Activated B cell treated with CpG ODN at 0.5 μM for 24 hours (primary cell): ENCODE results near the gene CHEK2. TPM values are rescaled to one million over a fixed set of nuclear protein-coding genes. Genes with fewer than 3 reads are reported as not detected.
A peak's percentile ranks its signal among the peaks of the same experiment; 100 is the strongest.

Source experiments
- ATAC-seq: fragments of 200-7000 bp; cut with Tn5 transposase; one replicate; pipeline ENCODE4 v1.10.0; 2021; ENCODE audit warnings: low read depth, mild to moderate bottlenecking, moderate library complexity
- CTCF ChIA-PET: fragments of 350-600 bp; sonication (Branson Sonifier 250); formaldehyde crosslinking; loops from one replicate; lab custom pipeline; 2021; ENCODE audit warnings: antibody characterized with exemption; lab: Charles Lee
- POLR2A ChIA-PET: fragments of 350-600 bp; sonication (Branson Sonifier 250); formaldehyde crosslinking; loops from one replicate; lab custom pipeline; 2021; ENCODE audit warnings: antibody characterized with exemption; lab: Charles Lee
- DNase-seq: peaks from one replicate; pipeline ENCODE4 v3.0.0; 2022
- H3K27ac Mint-ChIP-seq: one replicate; pipeline ENCODE4 v1.8.0; 2020; ENCODE audit warnings: mixed read lengths
- H3K27me3 Mint-ChIP-seq: one replicate; pipeline ENCODE4 v1.8.0; 2021; ENCODE audit warnings: mixed read lengths
- H3K36me3 Mint-ChIP-seq: one replicate; pipeline ENCODE4 v1.8.0; 2021; ENCODE audit warnings: low read depth, mixed read lengths
- H3K4me1 Mint-ChIP-seq: one replicate; pipeline ENCODE4 v1.8.0; 2021; ENCODE audit warnings: mixed read lengths
- H3K4me3 Mint-ChIP-seq: one replicate; pipeline ENCODE4 v1.8.0; 2020; ENCODE audit warnings: mild to moderate bottlenecking, mixed read lengths
- H3K9me3 Mint-ChIP-seq: one replicate; pipeline ENCODE4 v1.8.0; 2020; ENCODE audit warnings: mixed read lengths
- intact Hi-C: fragments of 100-400 bp; cut with micrococcal nuclease; formaldehyde crosslinking; loops from one replicate; pipeline ENCODE4 v1.15.1; 2024
- total RNA-seq: library from RNA; stranded (reverse); gene quantifications from 2 replicates; pipeline ENCODE4 v1.2.3, GENCODE V29; 2022
- TF ChIP-seq, protein P1 (sequence below): fragments of 200-600 bp; IDR thresholded peaks from one replicate; pipeline ENCODE4 v1.8.0; 2022; ENCODE audit warnings: antibody characterized with exemption, mild to moderate bottlenecking

CHEK2 gene
- total RNA-seq, 1 donor from 2014 or later: 13.5 TPM

DNA sequence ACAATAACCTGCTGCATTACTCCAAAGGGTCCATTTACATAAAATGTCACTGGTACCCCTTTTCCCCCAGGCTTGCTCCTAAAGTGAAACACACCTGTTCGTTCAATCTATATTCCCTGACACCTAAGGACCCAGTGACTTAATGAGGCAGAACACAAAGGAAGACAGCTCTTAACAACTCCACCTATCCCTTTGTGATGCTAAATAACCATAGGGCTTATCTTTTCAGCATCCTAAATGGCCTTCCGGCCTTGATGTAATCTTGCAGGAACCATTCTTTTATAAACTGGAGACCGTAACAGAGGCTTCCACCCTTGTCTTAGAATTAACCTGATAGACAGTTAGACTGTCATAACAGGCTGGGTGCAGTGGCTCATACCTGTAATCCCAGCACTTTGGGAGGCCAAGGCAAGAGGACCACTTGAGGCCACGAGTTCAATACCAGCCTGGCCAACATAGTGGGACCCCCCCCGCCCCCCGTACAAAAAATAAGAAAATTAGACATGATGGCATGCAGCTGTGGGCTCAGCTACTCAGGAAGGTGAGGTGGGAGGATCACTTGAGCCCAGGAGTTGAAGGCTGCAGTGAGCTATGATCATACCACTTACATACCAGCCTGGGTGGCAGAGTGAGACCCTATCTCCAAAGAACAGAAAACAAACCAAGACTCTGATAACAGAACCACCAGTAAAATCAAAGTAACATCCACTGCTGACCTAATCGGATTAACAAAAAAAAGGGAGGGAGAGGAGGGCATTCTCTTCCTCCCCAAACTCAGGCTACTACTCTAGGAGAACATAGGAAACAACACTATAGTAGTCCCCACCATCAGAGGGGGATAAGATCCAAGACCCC is 5.1 kb downstream of the CHEK2 start:
- Mint-ChIP-seq H3K27me3 (no peaks in the 10 kb centered on the region), H3K9me3 (no peaks in the 10 kb centered on the region), H3K4me3 (no peak overlapping the region), H3K27ac (no peak overlapping the region), H3K36me3 (peaks cover 28% of the 10 kb centered on the region), H3K4me1 (peaks cover 13% of the 10 kb centered on the region)
- POLR2A ChIA-PET: no interaction called here
- CTCF ChIA-PET: no interaction called here
- ATAC-seq: no peak
- TF ChIP-seq, protein P1, sequence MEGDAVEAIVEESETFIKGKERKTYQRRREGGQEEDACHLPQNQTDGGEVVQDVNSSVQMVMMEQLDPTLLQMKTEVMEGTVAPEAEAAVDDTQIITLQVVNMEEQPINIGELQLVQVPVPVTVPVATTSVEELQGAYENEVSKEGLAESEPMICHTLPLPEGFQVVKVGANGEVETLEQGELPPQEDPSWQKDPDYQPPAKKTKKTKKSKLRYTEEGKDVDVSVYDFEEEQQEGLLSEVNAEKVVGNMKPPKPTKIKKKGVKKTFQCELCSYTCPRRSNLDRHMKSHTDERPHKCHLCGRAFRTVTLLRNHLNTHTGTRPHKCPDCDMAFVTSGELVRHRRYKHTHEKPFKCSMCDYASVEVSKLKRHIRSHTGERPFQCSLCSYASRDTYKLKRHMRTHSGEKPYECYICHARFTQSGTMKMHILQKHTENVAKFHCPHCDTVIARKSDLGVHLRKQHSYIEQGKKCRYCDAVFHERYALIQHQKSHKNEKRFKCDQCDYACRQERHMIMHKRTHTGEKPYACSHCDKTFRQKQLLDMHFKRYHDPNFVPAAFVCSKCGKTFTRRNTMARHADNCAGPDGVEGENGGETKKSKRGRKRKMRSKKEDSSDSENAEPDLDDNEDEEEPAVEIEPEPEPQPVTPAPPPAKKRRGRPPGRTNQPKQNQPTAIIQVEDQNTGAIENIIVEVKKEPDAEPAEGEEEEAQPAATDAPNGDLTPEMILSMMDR: no peak
- DNase-seq: no peak
- intact Hi-C loops: no loop called here

DNA sequence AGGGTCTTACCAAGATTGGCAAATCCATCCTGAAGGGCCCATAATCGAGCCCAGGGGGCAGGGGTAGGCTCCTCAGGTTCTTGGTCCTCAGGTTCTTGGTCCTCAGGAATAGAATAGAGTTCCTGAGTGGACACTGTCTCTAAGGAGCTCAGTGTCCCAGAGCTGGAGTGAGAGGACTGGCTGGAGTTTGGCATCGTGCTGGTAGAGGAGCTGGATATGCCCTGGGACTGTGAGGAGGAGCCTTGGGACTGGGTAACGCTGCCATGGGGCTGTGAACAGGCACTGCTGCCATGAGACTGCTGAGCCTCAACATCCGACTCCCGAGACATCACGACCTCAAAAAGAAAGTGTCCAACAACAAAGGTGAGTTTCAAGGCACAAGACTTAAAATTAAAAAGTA is 7.2 kb downstream of the CHEK2 start:
- ATAC-seq: no peak
- Mint-ChIP-seq H3K4me3 (no peak overlapping the region), H3K36me3 (peaks cover 29% of the 10 kb centered on the region), H3K27me3 (no peaks in the 10 kb centered on the region), H3K27ac (no peak overlapping the region), H3K4me1 (peaks cover 7% of the 10 kb centered on the region), H3K9me3 (no peaks in the 10 kb centered on the region)
- CTCF ChIA-PET: no interaction called here
- TF ChIP-seq, protein P1: no peak
- DNase-seq: no peak
- POLR2A ChIA-PET: no interaction called here
- intact Hi-C loops: no loop called here

DNA sequence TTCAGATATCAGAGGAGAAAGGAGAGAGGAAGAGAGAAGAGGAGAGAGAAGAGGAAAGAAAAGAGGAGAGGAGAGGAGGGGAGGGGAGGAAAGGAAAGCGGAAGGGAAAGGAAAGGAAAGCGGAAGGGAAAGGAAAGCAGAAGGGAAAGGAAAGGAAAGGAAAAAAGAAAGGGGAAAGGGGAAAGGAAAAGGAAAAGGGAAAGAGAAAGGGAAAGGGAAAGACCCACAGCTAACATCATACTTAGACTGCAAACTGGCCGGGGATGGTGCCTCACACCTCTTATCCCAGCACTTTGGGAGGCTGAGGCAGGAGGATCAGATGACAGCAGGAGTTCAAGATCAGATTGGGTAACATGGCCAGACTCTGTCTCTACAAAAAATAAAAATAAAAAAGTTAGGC is 11.4 kb downstream of the CHEK2 start:
- H3K4me1 Mint-ChIP-seq: peaks cover 13% of the 10 kb centered on the region
- intact Hi-C loops: no loop called here

DNA sequence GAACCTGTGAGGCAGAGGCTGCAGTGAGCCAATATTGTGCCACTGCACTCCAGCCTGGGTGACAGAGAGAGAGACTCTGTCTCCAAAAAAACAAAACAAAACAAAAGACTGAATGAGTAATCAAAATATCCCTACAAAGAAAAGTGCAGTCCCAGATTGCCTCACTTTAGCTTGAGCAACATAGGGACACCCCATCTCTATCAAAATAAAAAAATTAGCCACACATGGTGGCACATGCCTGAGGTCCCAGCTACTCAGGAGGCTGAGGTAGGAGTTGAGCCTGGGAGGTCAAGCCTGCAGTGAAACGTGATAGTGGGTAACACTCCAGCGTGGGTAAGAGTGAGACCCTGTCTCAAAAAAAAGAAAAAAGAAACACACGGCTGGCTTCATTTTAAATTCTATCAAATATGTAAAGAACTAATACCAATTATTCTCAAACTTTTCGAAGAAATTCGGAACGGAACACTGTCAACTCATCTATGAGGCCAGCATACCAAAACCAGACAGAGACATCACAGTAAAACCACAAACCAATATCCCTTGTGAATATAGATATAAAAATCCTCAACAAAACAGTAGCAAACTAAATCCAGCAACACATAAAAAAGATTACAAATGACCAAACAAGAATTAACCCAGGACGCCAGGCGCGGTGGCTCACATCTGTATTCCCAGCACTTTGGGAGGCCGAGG is 12.9 kb downstream of the CHEK2 start:
- H3K4me1 Mint-ChIP-seq: peaks cover 13% of the 10 kb centered on the region
- H3K4me3 Mint-ChIP-seq: no peak overlapping the region
- CTCF ChIA-PET: no interaction called here
- DNase-seq (no peak), ATAC-seq (no peak)
- no peaks in the 10 kb centered on the region for H3K27me3 Mint-ChIP-seq
- no peak overlapping the region for H3K27ac Mint-ChIP-seq
- POLR2A ChIA-PET: no interaction called here
- H3K36me3 Mint-ChIP-seq: peaks cover 39% of the 10 kb centered on the region
- TF ChIP-seq, protein P1: no peak
- no peaks in the 10 kb centered on the region for H3K9me3 Mint-ChIP-seq
- intact Hi-C loops: no loop called here

More for the DNA sequence above, 11.4 kb downstream of the CHEK2 start:
- no peak for DNase-seq
- H3K36me3 Mint-ChIP-seq: peaks cover 36% of the 10 kb centered on the region
- TF ChIP-seq, protein P1: no peak
- CTCF ChIA-PET: interaction anchor here (0.6 kb wide), 1 partner anchor 50 kb away, joined by 4 read pairs; the partner anchor contains the start of gene TTC28
- no peaks in the 10 kb centered on the region for H3K27me3 Mint-ChIP-seq
- H3K4me3 Mint-ChIP-seq: peak overlapping the region; percentile 35
- POLR2A ChIA-PET: interaction anchor here (0.6 kb wide), 1 partner anchor 95 kb away, joined by 3 read pairs; no protein-coding TSS in a partner anchor
- H3K9me3 Mint-ChIP-seq: no peaks in the 10 kb centered on the region
- ATAC-seq: no peak
- peak overlapping the region; percentile 77 for H3K27ac Mint-ChIP-seq

DNA sequence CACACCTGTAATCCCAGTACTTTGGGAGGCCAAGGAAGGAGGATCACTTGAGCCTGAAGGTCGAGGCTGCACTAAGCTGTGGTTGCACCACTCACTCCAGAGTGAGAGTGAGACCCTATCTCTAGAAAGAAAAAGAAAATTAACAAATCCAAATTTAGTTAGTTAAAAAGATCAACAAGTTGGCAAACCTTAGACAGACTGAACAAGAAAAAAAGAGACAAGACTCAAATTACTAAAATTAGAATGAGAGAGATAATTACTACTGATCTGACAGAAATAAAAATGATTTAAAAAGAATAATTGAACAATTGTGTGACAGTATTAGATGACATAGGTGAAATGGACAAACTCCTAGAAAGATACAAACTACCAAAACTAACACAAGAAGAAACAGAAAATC is 13.6 kb downstream of the CHEK2 start:
- TF ChIP-seq, protein P1: no peak
- intact Hi-C loops: no loop called here
- Mint-ChIP-seq H3K27me3 (no peaks in the 10 kb centered on the region), H3K27ac (no peak overlapping the region), H3K4me3 (no peak overlapping the region), H3K4me1 (peaks cover 13% of the 10 kb centered on the region), H3K36me3 (peaks cover 37% of the 10 kb centered on the region), H3K9me3 (no peaks in the 10 kb centered on the region)
- ATAC-seq (no peak), DNase-seq (no peak)
- POLR2A ChIA-PET: no interaction called here
- CTCF ChIA-PET: no interaction called here
